AG08396 (cell line): ENCODE measurements around the gene KRTAP4-5.
"Not testable (repeated sequence)": the region's sequence is repeated elsewhere in the genome, so short reads cannot be mapped to it uniquely, and the experiment has no call there.

Experiments
- DNase-seq: peaks from one replicate; pipeline ENCODE4 v3.0.0; 2012; ENCODE audit warnings: low spot score, mixed read lengths

KRTAP4-5 gene

DNA sequence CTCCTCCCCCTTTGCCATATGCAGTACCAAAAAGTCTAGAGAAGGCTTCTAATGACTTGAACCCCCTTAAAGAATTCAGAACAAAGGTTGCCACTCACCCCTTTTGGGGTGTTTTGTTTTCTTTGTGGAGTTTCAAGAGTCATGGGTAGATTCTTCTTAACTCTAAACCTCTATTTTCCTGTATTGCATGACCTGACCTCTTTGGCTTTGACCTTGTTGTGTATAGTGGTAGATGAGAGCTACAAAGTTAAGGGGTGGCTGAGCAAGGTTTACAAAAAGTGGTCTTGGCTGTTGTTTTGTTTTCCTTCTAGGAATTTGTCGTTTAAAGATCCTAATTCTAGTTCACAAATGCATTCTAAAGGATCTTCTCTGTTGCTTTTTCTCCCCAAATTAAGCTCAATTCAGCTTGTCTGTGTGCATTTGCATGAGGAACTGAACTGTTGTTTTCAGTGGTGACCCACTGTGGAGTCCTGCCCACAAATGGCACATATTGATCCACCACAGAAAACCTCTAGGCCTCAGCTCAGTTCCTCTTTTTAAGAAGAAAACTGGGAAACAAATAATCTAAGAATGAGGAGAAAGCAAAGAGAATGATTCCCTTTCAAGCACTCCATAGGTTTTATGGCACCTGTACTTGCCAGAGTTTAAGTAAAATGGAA lies 40.8 kb downstream of the KRTAP4-5 start:
- DNase-seq: not testable (repeated sequence)

DNA sequence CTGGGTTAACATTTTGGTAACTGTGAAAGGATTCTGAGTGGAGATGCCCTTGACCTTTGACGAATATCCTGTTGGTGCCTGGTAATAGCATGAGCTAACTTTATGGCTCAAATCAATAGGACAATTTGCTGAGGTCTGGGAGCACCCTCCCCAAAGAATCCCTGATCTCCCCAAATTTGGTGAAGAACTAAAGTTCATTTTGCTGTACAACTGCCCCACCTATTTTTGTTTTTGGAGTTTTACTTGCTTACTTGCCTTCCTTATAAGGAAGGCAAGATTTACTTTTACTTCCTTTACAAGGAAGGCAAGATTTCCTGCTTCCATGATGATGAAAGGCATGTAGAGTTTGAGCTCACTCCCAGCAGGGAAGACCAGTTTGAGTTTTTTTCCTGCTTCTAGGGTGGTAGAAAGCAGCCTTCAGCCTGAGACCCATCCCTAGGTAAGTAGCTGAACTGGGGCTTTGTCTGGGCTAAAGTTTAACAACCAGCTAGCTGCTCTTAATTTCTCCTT lies 41.6 kb downstream of the KRTAP4-5 start:
- DNase-seq: no peak

DNA sequence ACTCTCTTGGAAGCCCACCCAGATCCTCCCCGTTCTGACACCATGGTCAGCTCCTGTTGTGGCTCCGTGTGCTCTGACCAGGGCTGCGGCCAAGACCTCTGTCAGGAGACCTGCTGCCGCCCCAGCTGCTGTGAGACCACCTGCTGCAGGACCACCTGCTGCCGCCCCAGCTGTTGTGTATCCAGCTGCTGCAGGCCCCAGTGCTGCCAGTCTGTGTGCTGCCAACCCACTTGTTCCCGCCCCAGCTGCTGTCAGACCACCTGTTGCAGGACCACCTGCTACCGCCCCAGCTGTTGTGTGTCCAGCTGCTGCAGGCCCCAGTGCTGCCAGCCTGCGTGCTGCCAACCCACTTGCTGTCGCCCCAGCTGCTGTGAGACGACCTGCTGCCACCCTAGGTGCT lies 44.3 kb downstream of the KRTAP4-5 start, which contains the start of gene KRTAP4-9:
Gene KRTAP4-9, plus strand, starts transcription at position 43 of the 400 bp plus-strand sequence. Its CDS starts 0 bp downstream, at position 43.
- DNase-seq: not testable (repeated sequence)

DNA sequence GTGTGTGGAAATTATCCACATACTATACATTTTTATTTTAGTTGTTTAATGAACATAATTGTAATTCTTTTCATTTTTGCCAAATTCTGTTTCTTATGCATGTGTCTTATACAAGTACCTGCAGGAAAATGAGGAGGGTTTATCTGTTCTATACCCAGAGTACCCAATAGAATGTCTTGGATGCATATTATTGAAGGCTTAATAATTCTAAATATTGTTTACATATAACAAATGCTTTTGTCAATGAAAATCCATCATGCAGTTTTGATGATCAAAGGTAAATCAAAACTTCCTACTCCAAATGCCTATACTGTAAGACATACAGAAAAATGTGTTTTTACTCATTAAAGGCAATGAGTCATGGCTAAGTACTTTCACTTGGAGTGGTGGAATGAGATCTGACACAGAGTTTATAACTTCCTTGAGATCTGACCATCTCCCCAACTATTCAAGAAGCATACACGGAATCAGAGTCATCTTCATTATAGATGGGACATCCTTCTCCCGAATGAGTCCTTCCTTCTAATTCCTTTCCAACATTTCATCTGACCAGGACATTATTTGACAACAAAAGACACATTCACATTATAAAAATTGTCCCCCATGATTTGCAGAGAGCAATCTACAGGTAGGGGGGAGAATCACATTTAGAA lies 45.1 kb downstream of the KRTAP4-5 start:
- DNase-seq: not testable (repeated sequence)

DNA sequence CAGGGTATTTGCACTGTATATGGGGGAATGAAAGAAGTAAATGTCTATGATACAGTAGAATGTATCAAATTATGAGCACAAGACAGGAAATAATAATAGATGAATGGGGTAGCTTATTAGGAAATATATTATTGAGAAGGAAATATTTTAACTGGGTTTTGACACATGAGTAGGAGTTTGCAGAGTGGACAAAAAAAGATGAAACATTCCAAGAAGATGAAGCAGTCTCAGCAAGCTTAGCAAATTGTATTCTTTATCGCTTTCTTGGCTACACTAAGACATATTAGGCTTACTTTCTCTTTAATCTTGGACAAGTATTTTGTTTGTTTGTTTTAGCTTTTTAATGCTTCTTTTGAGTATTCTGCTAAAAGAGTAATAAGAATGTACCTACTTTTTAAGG lies 45.7 kb downstream of the KRTAP4-5 start:
- DNase-seq: no peak

DNA sequence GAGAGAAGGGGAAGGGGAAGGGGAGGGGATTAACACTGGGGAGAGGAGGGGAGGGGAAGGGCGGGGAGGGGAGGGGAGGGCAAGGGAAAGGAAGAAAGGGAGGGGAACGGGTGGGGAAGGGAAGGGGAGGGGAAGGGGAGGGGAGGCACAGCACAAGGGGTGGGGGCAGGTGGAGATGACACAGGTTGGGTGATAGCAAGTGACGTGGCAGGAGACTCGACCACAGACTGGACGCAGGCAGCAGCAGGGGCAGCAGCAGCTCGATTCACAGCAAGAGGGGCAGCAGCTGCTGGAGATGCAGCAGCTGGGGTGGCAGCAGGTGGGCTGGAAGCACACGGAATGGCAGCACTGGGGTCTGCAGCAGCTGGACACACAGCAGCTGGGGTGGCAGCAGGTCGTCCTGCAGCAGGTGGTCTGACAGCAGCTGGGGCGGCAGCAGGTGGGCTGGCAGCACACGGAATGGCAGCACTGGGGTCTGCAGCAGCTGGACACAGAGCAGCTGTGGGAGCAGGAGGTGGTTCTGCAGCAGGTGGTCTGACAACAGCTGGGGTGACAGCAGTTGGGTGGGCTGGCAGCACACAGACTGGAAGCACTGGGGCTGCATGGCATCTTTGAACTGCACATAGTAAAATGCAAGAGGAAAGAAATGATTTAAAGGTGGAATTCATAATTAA lies 47.9 kb downstream of the KRTAP4-5 start, which contains the start of gene KRTAP4-16:
Gene KRTAP4-16, minus strand, starts transcription at position 624 of the 674 bp plus-strand sequence. Its CDS starts 0 bp downstream, at position 624.
- DNase-seq: no peak

DNA sequence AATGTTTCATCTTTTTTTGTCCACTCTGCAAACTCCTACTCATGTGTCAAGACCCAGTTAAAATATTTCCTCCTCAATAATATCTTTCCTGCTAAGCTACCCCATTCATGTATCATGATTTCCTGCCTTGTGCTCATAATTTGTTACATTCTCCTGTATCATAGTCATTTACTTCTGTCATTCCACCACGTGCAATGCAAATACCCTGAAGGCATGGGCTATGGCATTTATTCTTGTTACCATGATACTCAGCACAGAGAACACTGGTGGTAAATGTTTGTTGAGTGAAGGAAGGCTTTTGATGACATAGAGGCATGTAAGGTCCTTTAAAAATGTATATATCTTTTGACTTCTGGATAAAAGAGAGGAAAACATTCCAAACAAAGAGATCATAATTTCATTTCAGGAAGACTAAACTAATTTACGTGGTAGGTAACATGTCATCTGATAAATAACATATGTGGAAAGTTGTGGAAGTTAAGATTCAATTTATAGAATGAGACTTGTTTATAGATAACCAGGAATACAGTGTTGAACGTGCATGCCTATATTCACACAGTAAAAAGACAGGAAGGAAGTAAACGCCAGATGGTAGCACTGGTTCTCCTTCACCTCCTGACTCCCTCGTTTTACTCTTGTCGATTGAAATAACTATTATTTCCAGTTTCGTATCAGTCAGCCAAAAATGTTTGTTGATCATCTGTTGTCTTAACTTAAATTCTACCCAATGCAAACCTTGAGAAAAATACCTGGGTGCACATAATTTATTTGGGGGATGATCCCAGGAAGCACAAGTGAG lies 49.7 kb downstream of the KRTAP4-5 start:
- not testable (repeated sequence) for DNase-seq
